Measurements from ENCODE around the gene ABCA7.

DNA sequence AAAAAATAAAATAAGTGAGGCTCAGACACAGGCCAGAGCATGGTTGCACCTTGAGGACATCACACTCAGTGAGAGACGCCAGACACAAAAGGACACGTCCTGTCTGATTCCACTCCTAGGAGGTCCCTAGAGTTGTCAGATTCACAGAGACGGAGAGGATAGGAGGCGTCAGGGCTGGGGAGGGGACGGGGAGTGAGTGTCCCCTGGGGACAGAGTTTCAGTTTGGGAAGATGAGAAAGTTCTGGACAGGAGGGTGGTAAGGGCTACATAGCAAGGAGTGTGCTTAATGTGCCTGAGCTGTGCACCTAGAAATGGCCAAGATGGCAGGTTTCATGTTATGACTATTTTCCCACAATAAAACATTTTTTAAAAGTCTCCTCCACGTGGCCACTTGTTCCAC, 41.8 kb upstream of the ABCA7 start:
- TF ChIP-seq, protein P1, sequence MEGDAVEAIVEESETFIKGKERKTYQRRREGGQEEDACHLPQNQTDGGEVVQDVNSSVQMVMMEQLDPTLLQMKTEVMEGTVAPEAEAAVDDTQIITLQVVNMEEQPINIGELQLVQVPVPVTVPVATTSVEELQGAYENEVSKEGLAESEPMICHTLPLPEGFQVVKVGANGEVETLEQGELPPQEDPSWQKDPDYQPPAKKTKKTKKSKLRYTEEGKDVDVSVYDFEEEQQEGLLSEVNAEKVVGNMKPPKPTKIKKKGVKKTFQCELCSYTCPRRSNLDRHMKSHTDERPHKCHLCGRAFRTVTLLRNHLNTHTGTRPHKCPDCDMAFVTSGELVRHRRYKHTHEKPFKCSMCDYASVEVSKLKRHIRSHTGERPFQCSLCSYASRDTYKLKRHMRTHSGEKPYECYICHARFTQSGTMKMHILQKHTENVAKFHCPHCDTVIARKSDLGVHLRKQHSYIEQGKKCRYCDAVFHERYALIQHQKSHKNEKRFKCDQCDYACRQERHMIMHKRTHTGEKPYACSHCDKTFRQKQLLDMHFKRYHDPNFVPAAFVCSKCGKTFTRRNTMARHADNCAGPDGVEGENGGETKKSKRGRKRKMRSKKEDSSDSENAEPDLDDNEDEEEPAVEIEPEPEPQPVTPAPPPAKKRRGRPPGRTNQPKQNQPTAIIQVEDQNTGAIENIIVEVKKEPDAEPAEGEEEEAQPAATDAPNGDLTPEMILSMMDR (IDR thresholded peaks at IDR 0.05 in 2 of 3, conservative IDR thresholded peaks at IDR 0.05 in 1 of 3; ENCODE audit: borderline replicate concordance in 1 of 3, insufficient read depth in 1 of 3, low read depth in 2 of 3, low read length in 2 of 3), result no peak
- TF ChIP-seq EZH2 (IDR thresholded peaks at IDR 0.05) (no peak), EGR1 (IDR thresholded peaks at IDR 0.05; ENCODE audit: low read depth) (no peak), SP1 (IDR thresholded peaks at IDR 0.05; ENCODE audit: low read depth) (no peak), POLR2A (IDR thresholded peaks at IDR 0.05; ENCODE audit: borderline replicate concordance, extremely low read depth, insufficient read depth, insufficient read length) (no peak), YY1 (IDR thresholded peaks at IDR 0.05; ENCODE audit: extremely low read depth, insufficient replicate concordance, low read depth, low read length) (no peak)
- TF ChIP-seq, protein P2, sequence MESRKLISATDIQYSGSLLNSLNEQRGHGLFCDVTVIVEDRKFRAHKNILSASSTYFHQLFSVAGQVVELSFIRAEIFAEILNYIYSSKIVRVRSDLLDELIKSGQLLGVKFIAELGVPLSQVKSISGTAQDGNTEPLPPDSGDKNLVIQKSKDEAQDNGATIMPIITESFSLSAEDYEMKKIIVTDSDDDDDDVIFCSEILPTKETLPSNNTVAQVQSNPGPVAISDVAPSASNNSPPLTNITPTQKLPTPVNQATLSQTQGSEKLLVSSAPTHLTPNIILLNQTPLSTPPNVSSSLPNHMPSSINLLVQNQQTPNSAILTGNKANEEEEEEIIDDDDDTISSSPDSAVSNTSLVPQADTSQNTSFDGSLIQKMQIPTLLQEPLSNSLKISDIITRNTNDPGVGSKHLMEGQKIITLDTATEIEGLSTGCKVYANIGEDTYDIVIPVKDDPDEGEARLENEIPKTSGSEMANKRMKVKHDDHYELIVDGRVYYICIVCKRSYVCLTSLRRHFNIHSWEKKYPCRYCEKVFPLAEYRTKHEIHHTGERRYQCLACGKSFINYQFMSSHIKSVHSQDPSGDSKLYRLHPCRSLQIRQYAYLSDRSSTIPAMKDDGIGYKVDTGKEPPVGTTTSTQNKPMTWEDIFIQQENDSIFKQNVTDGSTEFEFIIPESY (IDR thresholded peaks at IDR 0.05; ENCODE audit: extremely low read depth, insufficient replicate concordance, low read length), result no peak

All from HCT116 (cell line).